Measurements from ENCODE around the gene NKPD1.

Gene NKPD1

DNA sequence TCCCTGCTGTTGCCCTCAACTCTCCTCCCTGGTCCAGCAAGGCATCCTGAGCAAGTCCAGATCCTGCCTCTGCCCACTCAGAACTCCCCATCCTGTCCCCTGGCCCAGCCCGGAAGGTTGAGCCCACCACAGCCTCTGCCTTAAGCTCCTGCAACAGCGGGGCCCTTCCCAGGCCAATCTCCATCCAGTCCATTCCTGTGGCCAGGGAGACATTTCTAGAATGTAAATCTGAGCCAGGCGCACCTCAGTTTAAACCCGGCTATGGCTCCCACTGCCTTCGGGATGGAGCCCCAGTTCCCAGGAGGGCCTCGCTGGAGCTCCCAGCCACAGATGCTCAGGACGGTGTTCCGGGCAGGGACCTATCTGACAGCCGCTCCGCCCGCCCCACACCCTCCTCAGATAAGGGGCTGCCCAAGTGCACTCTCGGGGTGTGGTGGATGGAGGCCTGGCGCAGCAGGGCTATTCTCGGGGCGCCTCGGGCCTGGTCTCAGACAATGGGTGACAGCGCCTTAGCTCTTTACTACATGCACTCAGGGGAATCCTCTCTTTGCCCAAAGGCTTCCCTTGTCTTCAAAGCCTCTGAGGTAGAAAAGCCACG, 11.9 kb upstream of the NKPD1 start:
- no peak for DNase-seq (ENCODE audit: low read depth)

DNA sequence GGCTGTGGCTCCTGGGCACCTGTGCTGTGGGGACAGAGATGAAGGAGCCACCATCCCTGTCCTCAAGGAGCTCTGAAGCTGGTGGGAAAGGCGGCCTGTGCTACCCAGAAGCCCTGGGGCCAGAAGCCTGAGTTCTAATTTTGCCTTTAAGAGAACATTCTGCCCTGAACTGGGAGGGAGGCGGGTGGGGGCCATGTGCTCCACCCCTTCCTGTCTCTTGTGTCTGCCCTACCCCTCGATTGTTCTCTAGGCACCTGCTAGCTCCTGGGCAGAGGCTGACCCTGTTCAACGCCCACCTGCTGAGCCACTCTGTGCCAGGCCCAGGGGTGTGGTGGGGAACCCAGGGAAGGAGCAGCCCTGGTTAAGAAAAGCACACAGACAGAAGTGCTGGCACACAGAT, 11.4 kb upstream of the NKPD1 start:
- DNase-seq (ENCODE audit: low read depth) = no peak

DNA sequence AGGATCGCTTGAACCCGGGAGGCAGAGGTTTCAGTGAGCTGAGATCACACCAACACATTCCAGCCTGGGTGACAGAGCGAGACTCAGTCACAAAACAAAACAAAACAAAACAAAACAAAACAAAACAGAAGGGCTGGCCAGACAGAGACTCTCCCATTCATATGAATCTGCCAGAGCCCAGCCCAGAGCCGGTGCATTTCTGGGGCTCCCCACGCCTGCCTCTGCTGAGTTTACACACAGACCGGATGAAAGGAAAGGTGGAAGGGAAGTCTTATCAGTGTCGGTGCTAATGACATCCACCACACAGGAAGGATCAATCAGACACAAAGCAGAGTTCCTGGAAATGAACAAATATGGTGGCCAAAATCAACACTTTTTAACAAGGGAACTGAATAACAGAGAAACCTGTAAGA, 10.4 kb upstream of the NKPD1 start:
- no peak for DNase-seq (ENCODE audit: low read depth)

DNA sequence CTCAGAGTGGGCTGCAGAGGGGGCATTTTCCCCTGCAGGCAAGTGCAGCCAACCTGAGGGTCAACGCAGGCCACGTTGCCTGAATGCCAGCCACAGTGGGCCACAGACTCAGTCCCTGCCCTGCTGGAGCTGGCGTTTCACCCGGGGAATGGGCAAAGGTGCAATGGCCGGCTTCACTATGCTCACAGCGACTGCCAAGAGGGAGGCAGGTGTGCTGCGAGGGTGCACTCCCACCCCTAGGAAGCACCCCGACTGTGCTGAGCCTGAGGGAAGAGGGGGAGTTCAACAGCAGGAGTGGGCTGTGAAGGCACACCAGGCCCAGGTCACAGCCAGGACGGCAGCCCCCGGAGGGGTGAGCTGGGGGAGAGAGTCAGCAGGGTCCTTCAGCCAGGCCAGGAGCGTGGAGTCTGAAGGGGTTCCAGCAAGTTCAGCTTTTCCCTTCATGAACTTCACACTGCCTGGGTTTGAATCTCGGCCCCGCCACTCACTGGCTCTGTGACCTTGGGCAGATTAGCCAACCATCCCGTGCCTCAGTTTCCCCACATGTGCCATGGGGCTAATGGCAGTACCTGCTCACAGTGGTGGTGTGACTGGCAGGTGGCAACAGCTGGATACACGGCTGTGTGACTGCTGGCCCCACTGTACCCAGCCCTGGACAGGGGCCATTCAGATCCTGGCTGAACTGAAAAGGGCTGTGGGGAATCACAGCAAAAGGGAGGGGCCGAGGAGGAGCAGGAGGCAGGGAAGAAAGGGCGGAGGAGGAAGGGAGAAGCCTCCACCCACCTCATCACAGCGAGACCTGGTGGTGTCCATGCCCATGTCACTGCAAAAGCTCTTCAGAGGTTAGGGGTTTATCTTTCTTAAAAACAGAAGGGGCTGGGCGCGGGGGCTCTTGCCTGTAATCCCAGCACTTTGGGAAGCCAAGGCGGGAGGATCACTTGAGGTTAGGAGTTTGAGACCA, 9.6 kb upstream of the NKPD1 start:
- DNase-seq (ENCODE audit: low read depth) = no peak

DNA sequence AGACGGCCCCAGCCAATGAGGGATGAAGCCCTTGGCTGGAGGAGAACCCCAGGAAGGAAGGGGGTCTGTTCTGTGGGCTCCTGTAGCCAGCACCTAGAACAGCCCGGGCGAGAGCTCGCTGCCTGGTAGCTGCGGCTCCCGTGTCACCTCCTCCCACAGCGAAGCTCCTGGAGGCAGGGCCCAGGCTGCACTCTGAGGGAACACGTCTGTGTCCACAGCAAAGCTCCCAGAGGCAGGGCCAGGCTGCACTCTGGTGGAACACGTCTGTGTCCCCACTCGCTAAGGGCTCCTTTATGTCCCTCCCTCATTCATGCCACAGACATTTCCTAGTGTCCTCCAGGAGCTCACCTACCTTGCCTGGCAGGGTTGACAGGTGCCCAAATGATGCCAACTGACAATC, 8.8 kb upstream of the NKPD1 start:
- no peak for DNase-seq (ENCODE audit: low read depth)

DNA sequence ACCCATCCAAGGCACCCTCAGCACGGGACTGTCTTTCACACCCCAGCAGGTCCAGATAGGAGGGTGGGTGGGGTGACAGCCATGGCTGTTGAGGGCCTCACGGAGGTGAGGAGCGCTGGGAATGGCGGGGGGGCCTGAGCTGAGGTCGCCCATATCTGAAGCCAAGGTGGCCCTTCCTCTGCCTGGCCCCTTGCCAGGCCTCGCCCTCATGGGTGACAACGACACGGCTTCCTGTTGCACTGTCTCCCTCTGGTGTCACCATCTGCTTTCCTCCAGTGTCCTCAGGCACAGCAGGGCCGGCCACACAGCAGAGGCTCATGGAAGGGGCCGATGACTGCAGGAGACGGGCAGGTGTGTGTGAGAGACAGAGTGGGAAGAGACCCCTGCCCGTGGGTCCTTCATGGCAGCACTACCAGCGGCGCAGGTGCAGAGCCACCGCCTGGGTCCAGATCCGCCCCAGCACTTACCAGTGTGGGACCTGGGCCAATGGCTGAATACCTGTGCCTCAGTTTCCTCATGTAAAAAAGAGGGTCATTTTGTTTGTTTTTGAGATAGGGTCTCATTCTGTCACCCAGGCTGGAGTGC, 8.1 kb upstream of the NKPD1 start:
- DNase-seq (ENCODE audit: low read depth) = no peak

DNA sequence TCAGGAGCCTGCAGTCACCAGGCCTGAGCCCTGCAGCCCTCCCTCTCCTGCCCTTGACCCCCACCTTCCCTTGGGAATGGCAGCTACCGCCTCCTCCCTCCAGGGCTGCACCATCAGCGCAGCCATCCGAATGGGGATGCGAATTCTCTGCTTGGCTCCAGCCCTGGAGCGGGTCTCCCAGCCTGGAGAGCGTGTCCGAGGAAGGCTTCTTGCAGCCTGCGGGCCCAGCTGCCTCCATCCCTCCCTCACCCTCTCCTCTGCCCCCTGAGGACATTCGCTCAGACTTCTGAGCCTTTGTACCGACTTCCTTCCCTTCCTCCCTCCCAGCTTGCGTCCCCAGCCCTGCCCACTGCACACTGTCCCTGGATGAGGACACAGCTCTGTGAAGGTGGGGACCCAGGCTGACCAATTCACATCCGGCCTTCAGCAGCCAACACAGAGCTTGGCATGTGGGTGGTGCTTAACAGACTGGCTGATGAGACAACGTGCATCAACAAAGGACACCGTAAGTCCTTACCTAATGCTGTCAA, 6.0 kb upstream of the NKPD1 start:
- DNase-seq (ENCODE audit: low read depth) = no peak

DNA sequence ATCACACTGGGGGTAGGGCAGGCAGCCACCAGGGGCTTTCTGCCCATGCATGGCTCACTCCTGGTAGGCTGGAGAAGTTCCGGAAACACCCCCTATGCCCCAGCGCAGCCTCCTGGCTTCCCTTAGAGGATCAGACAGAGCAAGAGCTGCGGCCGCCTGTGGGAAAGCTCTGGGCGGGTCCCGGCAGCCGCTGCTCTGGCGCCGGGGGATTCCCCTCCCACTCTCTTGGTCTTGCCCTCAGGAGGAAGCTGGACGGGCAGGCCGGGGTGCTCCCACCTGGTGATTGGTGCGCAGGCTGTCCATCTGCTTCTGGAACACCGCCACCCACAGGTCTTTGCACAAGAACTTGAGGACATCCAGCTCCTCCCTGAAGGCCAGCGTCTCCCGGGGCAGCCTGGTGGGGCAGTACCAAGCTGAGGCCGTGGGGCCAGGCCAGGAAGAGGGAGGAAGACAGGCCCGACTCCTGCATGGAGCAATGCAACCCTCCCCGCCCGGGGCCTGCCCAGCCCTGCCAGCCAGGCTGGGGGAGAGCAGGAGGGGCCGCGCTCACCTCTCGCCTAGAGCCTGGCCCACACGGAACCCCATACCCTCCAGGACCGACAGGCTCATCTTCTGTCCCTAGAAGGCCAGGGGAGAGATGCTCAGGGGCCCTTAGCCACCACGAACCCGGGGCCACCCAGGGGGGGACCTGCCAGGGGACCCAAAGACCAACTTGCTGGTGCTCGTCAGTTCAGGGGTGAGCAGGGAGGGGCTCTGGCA, 4.0 kb upstream of the NKPD1 start:
- peak; percentile 87 for DNase-seq (ENCODE audit: low read depth)

DNA sequence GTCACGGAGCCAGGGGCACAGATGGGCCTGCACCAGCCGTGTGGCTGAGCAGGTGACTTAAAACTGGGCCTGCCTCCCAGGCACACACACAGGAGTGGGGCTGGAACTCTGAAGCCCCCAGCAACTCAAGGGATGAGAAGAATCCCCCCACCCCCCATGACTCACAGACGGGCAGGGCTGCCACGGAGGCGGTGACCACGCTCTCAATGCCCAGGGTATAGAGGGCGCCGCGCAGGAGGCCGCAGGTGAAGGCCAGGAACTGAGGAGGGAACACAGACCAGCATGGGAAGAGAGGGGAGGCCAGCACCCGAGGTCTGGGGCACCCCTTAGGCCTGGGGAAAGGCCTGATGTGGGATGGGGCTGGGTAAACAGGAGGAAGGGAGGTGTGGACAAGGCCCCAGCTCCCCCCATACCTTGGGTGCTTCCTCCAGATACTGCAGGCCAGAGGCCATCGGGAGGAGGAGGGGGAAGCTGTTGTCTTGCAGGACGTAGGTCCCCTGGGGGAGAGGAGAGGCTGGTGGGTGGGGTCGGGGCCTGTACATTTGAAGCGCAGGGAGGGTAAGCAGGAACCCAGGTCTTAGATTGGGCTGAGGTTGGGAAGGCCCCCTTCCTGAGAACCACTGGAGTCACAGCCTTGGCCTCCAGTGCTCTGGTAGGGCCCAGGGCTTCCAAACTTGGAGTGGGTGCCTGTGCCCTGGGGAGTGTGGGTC, 3.1 kb upstream of the NKPD1 start:
- DNase-seq (ENCODE audit: low read depth) = no peak

DNA sequence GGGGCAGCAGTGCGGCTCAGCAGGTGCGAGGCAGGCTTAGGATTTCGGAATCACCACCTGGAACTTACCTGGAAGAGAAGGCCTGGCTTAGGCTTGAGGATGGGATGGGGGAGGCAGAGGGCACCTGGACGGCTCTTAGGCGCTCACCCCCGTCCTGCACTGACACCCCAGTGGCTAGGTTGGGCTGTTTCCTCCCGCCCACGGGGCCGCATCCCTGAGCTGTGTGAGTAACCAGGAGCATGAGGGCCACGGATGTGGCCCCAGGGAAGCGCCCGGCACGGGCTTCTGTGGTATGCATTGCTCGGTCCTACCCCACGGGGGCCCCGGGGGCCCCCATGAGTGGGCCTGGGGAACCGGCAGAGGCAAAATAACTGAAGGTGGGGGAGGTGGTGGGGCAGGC, 2.4 kb upstream of the NKPD1 start:
- DNase-seq (ENCODE audit: low read depth) = no peak

DNA sequence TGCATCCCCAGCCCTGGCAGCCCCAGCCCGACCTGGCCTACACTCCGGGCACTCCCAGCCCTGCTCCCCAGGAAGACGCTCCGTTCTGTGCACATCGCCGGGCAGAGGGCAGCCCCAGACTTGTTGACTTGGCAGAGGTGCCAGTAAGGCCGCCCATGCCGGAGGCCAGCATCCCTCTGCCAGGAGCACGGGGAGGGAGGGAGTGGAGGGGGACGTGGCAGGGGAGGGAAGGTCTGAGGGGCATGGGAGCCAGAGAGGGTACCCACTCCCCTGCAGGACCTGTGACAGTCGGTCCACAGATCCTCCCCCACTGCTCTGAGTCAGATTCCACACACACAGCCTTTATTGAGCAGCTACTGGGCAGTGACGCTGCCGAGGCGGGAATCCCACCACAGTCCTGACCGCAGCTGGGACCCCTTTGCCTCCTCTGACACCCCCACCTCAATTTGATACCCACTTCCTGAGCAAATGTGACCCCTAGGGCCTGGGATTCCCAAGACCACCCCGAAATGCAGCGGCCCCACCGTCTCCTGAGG, 1.9 kb upstream of the NKPD1 start:
- DNase-seq (ENCODE audit: low read depth) = no peak

DNA sequence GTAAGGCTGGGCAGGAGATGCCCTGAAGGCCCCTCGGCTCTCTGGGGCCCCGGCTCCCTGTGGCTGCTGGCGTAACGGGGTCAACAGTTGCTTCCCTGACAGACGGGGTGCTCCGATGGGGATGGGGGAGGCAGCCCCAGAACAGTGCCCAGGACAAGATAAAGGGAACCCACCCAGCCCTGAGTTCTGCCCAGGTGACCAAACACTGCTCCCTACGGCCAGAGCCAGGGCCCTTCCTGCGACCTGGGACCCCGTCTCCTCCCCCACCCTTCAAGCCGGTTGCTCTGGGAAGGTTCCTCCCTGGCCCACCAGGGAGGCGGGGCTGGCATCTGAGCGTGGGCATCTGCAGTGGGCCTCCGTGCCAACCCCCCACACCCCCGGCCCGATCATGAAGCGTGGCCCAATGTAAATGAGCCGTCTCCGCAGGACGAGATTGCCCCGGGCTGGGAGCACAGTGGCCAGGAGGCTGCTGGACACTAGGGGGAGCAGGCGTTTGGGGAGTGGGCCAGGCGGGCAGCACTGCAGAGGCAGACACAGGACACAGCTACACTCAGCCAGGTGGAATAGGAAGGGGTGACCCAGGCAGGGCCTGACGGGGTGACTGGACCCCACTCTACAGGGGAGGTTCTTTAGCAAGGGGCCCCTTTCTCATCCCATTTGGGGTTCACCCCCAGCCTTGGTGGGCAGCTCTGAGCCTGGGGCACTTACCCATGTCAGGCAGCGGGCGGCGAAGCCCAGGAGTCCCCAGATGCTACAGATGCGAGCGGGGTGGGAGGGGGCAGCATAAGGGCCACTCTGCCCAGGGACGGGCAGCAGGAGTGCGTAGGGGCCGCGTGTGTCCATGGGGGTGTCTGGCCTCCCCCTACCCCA, 1.2 kb upstream of the NKPD1 start:
- peak; percentile 29 for DNase-seq (ENCODE audit: low read depth)

DNA sequence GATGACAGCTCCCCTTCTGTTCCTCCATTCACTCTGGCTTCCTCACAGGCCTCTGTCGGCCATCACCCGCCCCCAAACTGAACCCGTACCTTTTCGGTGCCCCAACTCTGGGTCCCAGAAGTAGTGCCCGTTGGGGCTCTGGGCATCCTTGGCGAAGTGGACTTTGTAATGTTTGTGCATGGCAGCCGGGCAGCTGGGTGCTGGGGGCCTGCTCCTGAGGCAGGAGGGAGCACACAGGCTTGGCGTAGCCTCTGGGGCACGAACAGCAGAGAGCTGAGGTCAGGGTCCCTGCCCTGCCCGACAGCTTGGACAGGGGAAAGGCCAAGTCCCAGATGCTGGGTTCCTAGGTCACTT, 834 bp downstream of the NKPD1 start:
- DNase-seq (ENCODE audit: low read depth) = no peak

DNA sequence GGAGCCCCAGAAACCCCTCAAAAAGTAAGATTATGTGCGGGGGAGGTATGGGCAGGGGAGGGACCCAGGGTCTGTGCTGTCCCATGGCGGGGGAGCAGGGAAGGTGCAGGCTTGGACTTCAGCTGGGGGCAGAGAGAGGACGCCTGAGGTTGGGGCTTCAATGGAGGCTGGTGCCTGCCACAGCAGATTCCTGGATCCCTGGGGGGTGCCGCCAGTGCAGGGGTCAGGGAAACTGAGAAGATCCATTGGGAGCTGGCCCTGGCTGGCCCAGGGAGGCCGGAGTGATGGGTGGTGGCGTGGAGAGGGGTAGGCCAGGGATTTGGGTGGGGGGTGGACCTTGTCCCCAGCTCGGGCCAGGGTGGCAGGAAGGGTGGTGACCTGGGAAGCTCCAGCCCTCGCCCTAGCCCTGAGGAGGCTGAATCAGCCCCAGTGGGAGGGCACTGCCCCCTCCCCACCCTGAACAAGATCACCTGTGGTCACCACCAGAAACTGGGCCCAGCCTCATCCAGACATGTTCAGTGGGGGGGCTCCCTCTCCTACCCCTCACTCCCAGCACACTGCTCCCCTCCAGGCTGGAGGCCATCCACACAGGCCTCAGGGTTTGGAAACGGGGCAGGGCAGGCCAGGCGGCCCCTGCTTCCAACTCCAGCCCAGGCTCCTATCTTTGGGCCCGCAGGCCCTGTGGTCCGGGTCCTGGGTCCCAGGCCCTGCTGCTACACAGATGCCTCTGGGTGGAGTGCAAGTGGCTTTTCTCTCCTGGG, 1.4 kb downstream of the NKPD1 start:
- no peak for DNase-seq (ENCODE audit: low read depth)

DNA sequence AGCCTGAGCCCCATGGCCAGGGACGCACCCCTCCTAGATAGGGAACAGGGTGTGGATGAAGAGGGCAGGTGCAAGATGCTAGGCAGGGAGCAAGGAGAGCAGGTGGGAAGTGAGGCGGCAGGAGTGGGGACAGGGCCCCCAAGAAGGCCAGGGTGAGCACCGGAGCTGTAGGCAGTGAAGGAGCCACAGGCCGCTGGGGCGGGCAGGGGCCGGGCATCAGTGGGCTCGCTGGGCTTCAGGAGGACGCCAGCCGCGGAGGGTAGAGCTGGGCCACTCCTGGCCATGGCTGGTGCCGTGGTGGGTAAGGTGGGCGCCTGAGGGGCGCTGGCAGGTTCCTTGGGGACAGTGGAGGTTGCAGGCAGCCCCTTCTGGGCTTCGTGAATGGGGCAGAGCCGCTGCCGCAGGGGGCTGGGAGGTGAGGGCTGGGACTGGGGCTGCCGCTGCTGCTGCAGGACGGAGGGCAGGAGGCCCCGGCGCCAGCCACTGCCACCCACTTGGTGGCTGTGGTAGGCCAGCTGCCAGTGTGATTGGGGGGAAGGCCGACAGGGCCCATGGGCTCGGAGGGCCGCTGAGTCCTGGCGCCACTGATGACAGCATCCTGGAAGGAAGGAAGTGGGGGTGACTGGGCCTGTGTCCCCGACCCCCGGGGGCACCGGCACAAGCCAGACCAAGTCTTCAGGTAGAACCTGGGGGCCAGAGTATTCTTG, 2.1 kb downstream of the NKPD1 start:
- DNase-seq (ENCODE audit: low read depth) = no peak

DNA sequence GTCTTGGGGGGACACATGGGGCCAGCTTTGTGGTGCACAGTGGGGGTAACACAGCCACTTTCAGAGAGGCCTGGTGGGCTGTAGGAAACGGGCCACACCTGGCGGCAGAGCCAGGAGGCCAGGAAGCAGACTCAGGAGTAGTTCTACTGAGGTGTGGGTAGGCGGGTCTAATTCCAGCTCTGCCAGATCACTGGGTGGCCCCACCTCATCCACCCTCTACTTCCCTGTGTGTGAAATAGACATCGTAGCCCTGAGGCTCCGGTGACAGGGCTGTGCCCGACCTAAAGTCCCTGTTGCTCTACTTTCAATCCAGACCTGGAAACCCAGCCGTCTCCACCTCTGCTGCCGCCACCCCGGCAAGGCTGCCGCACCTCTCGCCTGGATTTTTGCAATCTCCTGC, 4.0 kb downstream of the NKPD1 start:
- no peak for DNase-seq (ENCODE audit: low read depth)

DNA sequence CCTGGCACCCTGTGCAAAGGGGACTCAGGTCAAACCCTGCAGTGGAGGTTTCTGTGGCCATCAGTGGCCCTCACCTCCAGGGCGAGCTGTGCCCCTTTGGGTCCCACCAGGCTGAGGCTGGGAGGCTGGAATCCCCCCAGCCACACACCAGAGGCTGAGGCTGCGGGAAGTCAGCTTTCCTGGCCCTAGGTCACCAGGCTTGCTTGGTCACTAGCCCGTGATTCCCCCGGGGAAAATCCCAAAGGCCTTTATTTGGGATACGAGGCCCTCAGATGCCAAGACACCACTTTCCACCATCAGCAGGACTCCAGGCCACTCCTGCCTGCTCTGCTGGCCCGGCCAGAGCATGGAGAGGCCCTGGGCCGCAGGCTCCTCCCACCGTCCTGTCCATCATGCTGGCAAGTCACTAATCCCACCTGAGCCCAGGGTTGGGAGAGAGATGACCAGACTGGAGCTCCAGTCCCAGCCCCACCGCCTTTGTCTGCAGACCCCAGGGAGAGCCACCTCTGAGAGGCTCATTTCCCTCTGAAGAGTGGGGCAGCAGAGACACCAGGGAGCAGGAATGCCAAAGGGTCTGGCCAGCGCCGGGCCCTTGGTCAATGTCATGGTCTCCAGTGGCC, 4.7 kb downstream of the NKPD1 start:
- DNase-seq (ENCODE audit: low read depth) = no peak

DNA sequence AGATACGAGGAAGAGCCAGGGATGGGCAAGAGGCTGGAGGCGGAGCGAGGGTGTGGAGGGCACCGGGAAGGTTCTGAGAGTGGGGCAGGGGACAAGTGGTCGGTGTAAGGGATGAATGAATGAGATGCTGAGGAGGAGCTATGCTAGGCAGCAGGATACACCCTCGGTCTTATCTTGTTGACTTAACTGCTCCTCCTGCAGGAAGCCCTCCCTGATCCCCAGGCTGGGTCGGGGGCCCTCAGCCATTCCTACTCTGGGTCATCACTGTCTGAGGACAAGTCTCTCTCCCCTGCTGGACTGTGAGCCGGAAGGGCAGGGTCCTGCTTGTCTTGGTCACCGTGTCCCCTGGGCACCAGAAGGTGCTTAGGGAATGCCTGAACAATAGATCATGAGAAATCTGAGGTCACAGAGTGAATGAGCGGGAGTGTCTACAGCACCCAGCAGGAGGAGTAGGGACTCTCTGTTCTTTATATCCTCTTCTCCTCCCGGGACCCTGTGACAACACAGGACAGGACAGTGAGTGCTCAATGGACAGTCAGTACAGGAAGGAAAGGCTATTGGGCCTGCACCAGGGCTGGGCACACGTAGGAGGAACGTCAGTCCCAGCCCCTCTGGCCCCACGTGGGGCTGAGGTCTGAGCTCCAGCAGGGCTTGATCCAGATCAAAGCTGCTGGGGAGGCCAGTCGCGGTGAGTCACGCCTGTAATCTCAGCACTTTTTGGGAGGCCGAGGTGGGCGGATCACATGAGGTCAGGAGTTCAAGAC, 6.5 kb downstream of the NKPD1 start:
- DNase-seq (ENCODE audit: low read depth) = peak; percentile 96
